Ovary (tissue), 9 donors: ENCODE measurements around the gene ZNRF4. TPM values are rescaled to one million over a fixed set of nuclear protein-coding genes. Genes with fewer than 3 reads are reported as not detected.

Experiments
- DNase-seq, 5 donors: peaks; one replicate each; pipeline ENCODE4 v3.0.0-alpha.2; 2019 to 2020
- H3K27ac ChIP-seq, 2 donors: fragments of 200-600 bp; one replicate each; pipeline versions ENCODE4 v1.5.1 to v1.8.0; 2019 to 2022
- H3K27me3 ChIP-seq: fragments of 200-600 bp; one replicate; pipeline ENCODE4 v1.8.0; 2022
- H3K36me3 ChIP-seq: fragments of 200-600 bp; sonication (generic); one replicate; pipeline ENCODE4 v1.5.1; 2019
- H3K4me1 ChIP-seq: one replicate; pipeline ENCODE4 v1.8.1; 2013; ENCODE audit warnings: mild to moderate bottlenecking, moderate library complexity; ENCODE audit not compliant: insufficient read depth
- H3K4me3 ChIP-seq: fragments of 200-600 bp; sonication (generic); one replicate; pipeline ENCODE4 v1.5.1; 2017
- H3K9me3 ChIP-seq, 2 donors: fragments of 200-600 bp in 1 of 2; sonication (generic) in 1 of 2; one replicate each; pipeline versions ENCODE4 v1.5.1 to v1.8.1; 2013 to 2019; ENCODE audit warnings: mild to moderate bottlenecking in 1 of 2, moderate library complexity in 1 of 2
- EP300 ChIP-seq: sonication (generic); formaldehyde crosslinking; IDR thresholded peaks from one replicate; pipeline ENCODE4 v1.6.1; 2017; ENCODE audit warnings: antibody characterized with exemption
- POLR2A ChIP-seq: fragments of 450-650 bp; IDR thresholded peaks from one replicate; pipeline ENCODE4 v1.6.1; 2017; ENCODE audit warnings: antibody characterized with exemption, mild to moderate bottlenecking, moderate library complexity
- WGBS, 3 donors: extraction: QIAGEN DNeasy Blood & Tissue Kit in 1 of 3; methylation state at CpG; one replicate each; pipeline versions ENCODE4 v1.1.5 to v1.1.7; 2013 to 2017; 5-methylcytosine and 5-hydroxymethylcytosine counted together
- intact Hi-C, 4 donors: fragments of 100-400 bp; cut with DNase I; formaldehyde crosslinking; loops; one replicate each; pipeline versions ENCODE4 v1.11.0 to v1.15.1; 2022 to 2023
- polyA plus RNA-seq, 2 donors: library from polyadenylated mRNA; stranded (reverse); fragments of 200-250 nt in 1 of 2; fragments of 350-450 nt in 1 of 2; fragmentation: Illumina TruSeq in 1 of 2; extraction: RNeasy Lipid Tissue Mini Kit (QIAGEN cat#74804) in 1 of 2; gene quantifications; one replicate each; pipeline ENCODE4 v1.2.3, GENCODE V29; 2013 to 2014
- total RNA-seq, 7 donors: library from RNA; depleted of rRNA in 2 of 7; stranded (reverse); fragments of >200 nt in 2 of 7; fragmentation: NEBNext Ultra II Directional in 3 of 7; extraction: Animal tissue kit (Norgen Biotek cat#: 25700) in 3 of 7; gene quantifications; one replicate each; pipeline versions ENCODE4 v1.1.0 to v1.2.4, GENCODE V29; 2016 to 2023
- TF ChIP-seq, protein P1 (sequence below), 3 donors: fragments of 450-650 bp in 2 of 3; fragments of 200-600 bp in 1 of 3; IDR thresholded peaks; one replicate each; pipeline versions ENCODE4 v1.5.1 to v1.8.0; 2016 to 2022; ENCODE audit warnings: antibody characterized with exemption in 3 of 3, mild to moderate bottlenecking in 1 of 3
- donor health status: DM: no; HTN: no; CAD: no; lungs with moderate emphysema.
- donor health status: DM: no; HTN: no; CAD: no.
- donor health status: Bipolar disorder and iron deficiency.
- donor health status: DM: yes; HTN: yes; CAD: no.
- donor health status: DM: no; HTN: no; CAD: no.
- donor health status: DM: yes; HTN: yes; CAD: no.

The ZNRF4 gene
- total and polyA plus RNA-seq, 9 donors, result not detected

DNA sequence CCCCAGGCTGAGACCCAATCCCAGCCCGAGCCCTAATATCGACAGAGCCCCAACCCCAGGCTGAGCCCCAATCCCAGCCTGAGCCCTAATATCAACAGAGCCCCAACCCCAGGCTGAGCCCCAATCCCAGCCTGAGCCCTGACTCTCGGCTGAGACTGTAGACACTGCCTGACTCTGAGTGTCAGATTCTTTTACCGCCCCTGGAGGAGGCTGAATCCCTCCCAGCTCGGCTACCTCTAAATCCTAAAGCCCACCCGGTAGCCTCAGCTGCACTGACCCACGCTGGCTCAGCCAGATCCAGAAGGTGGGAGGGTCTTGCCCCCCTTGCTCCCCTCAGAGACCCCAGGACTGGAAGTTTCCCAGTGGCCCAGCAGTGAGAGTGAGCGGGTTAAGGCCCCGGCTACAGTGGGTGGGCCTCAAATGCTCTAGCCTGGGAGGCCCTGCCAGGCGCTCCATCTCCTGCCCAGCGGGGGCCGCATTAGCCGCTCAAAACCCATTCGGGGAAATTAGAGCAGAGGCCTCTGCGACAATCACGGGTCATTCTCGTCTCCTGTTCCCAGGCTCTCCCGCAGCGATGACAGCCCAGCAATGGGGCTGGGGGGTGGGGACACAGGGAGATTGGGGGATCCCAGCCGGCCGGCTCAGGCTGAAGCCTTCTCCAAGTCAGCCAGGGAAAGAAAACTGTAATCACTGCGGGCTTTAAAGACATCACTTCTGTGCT lies 43.8 kb downstream of the ZNRF4 start:
- Histone ChIP-seq H3K9me3 (no peaks in the 10 kb centered on the region), H3K4me1 (no peaks in the 10 kb centered on the region), H3K36me3 (no peaks in the 10 kb centered on the region), H3K4me3 (no peak overlapping the region), H3K27ac (no peak overlapping the region), H3K27me3 (no peaks in the 10 kb centered on the region)
- WGBS, 3 donors, result 43 to 46% (median 45%) methylated on average over 21 to 22 of the region's 22 CpGs
- intact Hi-C loops, result no loop called here
- no peak for DNase-seq
- TF ChIP-seq, protein P1, sequence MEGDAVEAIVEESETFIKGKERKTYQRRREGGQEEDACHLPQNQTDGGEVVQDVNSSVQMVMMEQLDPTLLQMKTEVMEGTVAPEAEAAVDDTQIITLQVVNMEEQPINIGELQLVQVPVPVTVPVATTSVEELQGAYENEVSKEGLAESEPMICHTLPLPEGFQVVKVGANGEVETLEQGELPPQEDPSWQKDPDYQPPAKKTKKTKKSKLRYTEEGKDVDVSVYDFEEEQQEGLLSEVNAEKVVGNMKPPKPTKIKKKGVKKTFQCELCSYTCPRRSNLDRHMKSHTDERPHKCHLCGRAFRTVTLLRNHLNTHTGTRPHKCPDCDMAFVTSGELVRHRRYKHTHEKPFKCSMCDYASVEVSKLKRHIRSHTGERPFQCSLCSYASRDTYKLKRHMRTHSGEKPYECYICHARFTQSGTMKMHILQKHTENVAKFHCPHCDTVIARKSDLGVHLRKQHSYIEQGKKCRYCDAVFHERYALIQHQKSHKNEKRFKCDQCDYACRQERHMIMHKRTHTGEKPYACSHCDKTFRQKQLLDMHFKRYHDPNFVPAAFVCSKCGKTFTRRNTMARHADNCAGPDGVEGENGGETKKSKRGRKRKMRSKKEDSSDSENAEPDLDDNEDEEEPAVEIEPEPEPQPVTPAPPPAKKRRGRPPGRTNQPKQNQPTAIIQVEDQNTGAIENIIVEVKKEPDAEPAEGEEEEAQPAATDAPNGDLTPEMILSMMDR (IDR thresholded peaks at IDR 0.05), result no peak
- TF ChIP-seq EP300, result no peak
- no peak for TF ChIP-seq POLR2A

DNA sequence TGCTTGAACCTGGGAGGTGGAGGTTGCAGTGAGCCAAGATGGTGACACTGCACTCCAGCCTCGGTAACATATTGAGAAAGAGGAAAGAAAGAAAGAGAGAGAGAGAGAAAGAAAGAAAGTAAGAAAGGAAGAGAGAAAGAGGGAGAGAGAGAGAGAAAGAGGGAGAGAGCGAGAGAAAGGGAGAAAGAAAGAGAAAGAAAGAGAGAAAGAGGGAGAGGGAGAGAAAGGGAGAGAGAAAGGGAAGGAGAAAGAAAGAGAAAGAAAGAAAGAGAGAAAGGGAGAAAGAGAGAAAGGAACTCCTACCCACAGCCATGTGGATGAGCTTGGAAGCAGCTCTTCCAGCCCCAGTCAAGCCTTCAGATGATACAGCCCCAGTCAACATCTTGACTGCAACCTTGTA lies 46.7 kb downstream of the ZNRF4 start:
- H3K27me3 ChIP-seq, result no peaks in the 10 kb centered on the region
- H3K9me3 ChIP-seq, result no peaks in the 10 kb centered on the region
- H3K27ac ChIP-seq, result no peak overlapping the region
- H3K36me3 ChIP-seq, result no peaks in the 10 kb centered on the region
- TF ChIP-seq EP300, result no peak
- TF ChIP-seq, protein P1 (IDR thresholded peaks at IDR 0.05), result no peak
- no peak for TF ChIP-seq POLR2A
- H3K4me3 ChIP-seq, result no peak overlapping the region
- intact Hi-C loops, result no loop called here
- H3K4me1 ChIP-seq, result no peaks in the 10 kb centered on the region
- 81 to 96% (median 85%) methylated on average over 2 of the region's 2 CpGs for WGBS, 3 donors
- DNase-seq, result no peak

DNA sequence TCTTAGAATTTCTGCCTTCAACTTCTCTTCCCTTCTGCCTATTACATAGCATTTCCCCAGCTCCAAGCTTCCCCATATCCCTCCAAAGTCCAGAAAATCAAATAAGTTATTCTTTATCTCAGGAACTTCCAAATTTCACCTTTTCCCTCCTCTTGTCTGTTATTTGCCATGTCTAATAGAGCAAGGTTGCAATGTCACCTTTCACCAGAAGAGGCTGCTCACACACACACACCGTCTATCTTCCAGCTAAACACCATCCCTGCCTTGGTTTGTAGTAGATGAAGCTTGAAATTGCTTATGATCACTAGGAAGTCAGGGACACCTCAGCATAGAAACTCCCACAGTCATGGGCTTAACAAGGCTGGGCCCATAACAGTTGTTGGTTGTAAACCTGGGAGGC lies 48.4 kb downstream of the ZNRF4 start:
- Histone ChIP-seq H3K27ac (no peak overlapping the region), H3K4me1 (no peaks in the 10 kb centered on the region), H3K4me3 (no peak overlapping the region), H3K36me3 (no peaks in the 10 kb centered on the region), H3K27me3 (no peaks in the 10 kb centered on the region), H3K9me3 (no peaks in the 10 kb centered on the region)
- intact Hi-C loops, result no loop called here
- WGBS, 3 donors, result 41 to 52% (median 51%) methylated on average over 1 of the region's 1 CpG
- no peak for DNase-seq
- TF ChIP-seq, protein P1 (IDR thresholded peaks at IDR 0.05), result no peak
- TF ChIP-seq EP300 (no peak), POLR2A (no peak)

DNA sequence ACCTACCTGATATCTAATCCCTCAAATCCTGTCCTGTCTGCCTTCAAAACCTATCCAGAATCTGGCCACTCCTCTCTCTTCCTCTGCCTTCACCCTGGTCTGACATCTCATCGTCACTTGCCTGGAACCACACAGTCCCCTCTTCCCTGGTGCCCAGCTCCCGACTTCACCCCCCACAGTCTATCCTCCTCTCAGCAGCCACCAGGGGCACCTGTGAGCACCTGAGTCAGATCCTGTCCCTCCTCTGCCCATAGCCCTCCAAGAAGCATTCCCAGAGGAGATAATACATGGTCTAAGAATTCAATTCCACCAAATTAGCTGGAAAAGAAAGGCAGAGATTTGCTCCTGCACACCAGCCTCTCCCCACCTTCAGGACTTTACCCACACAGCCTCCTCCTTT lies 48.9 kb downstream of the ZNRF4 start:
- no peaks in the 10 kb centered on the region for H3K4me1 ChIP-seq
- H3K27ac ChIP-seq, result no peak overlapping the region
- intact Hi-C loops, result no loop called here
- no peaks in the 10 kb centered on the region for H3K27me3 ChIP-seq
- H3K9me3 ChIP-seq, result no peaks in the 10 kb centered on the region
- H3K36me3 ChIP-seq, result no peaks in the 10 kb centered on the region
- TF ChIP-seq EP300, result no peak
- no peak for TF ChIP-seq POLR2A
- TF ChIP-seq, protein P1 (IDR thresholded peaks at IDR 0.05), result no peak
- no peak for DNase-seq
- no peak overlapping the region for H3K4me3 ChIP-seq
- 52 to 61% (median 60%) methylated on average over 2 of the region's 2 CpGs for WGBS, 3 donors

Other genes with a start within 250 kb of the ZNRF4 start
- 100 to 1,000 TPM; 137 to 196 (median 170) TPM for gene PTPRS, start 114.6 kb upstream of the ZNRF4 start, total RNA-seq
- gene PTPRS, start 114.6 kb upstream of the ZNRF4 start, polyA plus RNA-seq, result 10 to 100 TPM; 12.3 to 37.4 TPM
- 1 to 10 TPM in 2 of 7 donors, under 1 TPM in 5; 0.11 to 3.4 (median 0.48) TPM for gene TINCR, start 112.5 kb downstream of the ZNRF4 start, total RNA-seq
- gene TINCR, start 112.5 kb downstream of the ZNRF4 start, polyA plus RNA-seq, result under 1 TPM; 0.18 to 0.35 TPM
- 100 to 1,000 TPM in 5 of 7 donors, 10 to 100 TPM in 2; 51.3 to 173 (median 109) TPM for gene SAFB2, start 167.4 kb downstream of the ZNRF4 start, total RNA-seq
- gene SAFB2, start 167.4 kb downstream of the ZNRF4 start, polyA plus RNA-seq, result 100 to 1,000 TPM in 1 of 2 donors, 10 to 100 TPM in 1; 74.5 to 107 TPM
- gene SAFB, start 167.7 kb downstream of the ZNRF4 start, total RNA-seq, result 100 to 1,000 TPM in 1 of 7 donors, 10 to 100 TPM in 6; 66.9 to 108 (median 88.7) TPM
- 10 to 100 TPM; 64.1 to 72.5 TPM for gene SAFB, start 167.7 kb downstream of the ZNRF4 start, polyA plus RNA-seq
- gene MICOS13, start 225.1 kb downstream of the ZNRF4 start, total RNA-seq, result 10 to 100 TPM; 25.7 to 48.7 (median 44.2) TPM
- gene MICOS13, start 225.1 kb downstream of the ZNRF4 start, polyA plus RNA-seq, result 10 to 100 TPM in 1 of 2 donors, 1 to 10 TPM in 1; 5.2 to 47.3 TPM
- gene HSD11B1L, start 225.6 kb downstream of the ZNRF4 start, total RNA-seq, result 10 to 100 TPM in 2 of 7 donors, 1 to 10 TPM in 5; 3.1 to 20.7 (median 8.5) TPM
- gene HSD11B1L, start 225.6 kb downstream of the ZNRF4 start, polyA plus RNA-seq, result 10 to 100 TPM in 1 of 2 donors, 1 to 10 TPM in 1; 3.5 to 10.6 TPM
- gene RPL36, start 234.9 kb downstream of the ZNRF4 start, total RNA-seq, result 1,000 to 10,000 TPM; 1,413 to 2,353 (median 1,897) TPM
- gene RPL36, start 234.9 kb downstream of the ZNRF4 start, polyA plus RNA-seq, result 1,000 to 10,000 TPM in 1 of 2 donors, 100 to 1,000 TPM in 1; 318 to 2,904 TPM